Measurements from ENCODE around the gene ZNF564.
"Not testable (repeated sequence)": the region's sequence is repeated elsewhere in the genome, so short reads cannot be mapped to it uniquely, and the experiment has no call there.

The ZNF564 gene

DNA sequence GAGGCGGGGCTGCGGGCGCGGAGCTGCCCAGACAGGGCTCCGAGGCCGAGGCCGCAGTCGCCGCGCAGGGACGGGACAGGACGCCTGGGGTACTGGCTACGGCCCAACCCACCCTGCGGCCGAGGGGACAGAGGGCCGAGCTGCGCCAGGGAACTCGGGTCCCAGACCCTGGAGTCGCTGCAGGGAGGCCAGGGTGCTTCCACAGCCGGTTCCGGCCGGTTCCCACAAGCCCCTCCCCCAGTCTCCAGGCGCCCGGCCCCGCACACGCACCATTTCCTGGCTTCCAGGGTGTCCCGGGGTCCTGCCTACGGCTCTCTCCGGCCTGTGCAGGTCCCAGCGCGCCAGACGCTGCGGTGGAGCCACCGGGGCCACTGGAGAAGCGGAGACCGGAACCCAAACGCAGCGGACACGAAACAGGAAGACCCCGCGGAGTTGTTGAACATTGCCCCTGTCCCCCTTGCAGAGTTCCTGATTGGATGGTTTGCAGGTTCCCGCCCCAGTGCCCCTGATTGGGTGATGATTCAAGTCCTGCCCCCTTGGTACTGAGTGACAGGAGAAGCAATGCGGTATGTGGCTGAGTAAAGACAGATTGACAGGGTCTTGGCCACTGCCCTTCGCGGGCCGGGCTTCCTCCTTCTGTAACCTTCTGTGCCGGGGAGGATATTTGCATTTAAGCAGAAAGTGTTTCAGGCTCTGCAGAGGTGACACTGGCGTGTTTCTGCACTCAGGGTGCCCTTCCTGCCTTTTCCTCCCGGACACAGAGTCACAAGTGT lies at the start of gene ZNF564:
Gene ZNF564, minus strand, starts transcription at position 423 of the 773 bp plus-strand sequence. Its CDS starts 150 bp downstream, at position 273.
- DNase-seq (ENCODE audit: low read depth, low spot score), result peak; percentile 99

DNA sequence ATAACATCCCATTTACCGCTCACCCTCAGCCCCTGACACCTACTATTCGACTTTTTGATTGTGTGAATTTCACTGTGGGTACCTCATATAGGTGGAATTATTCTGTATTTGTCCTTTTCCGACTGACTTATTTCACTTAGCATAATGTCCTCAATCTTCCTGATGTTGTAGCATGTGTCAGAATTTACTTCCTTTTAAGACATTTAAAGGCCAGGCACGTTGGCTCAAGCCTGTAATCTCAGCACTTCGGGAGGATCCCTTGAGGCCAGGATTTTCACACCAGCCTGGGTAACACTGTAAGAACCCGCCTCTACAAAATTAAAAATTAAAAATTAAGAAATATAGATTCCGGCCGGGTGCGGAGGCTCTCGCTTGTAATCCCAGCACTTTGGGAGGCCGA lies 46.3 kb upstream of the ZNF564 start:
- DNase-seq (ENCODE audit: low read depth, low spot score), result no peak

GRCh38 chr19:12596927-12597548 lies 45.8 kb upstream of the ZNF564 start:
- peak; percentile 75 for DNase-seq (ENCODE audit: low read depth, low spot score)

GRCh38 chr19:12596485-12596884 lies 45.2 kb upstream of the ZNF564 start:
- peak; percentile 23 for DNase-seq (ENCODE audit: low read depth, low spot score)

- no peak for DNase-seq (ENCODE audit: low read depth, low spot score)
Observed at GRCh38 chr19:12581100-12581499, 29.8 kb upstream of the ZNF564 start.

DNA sequence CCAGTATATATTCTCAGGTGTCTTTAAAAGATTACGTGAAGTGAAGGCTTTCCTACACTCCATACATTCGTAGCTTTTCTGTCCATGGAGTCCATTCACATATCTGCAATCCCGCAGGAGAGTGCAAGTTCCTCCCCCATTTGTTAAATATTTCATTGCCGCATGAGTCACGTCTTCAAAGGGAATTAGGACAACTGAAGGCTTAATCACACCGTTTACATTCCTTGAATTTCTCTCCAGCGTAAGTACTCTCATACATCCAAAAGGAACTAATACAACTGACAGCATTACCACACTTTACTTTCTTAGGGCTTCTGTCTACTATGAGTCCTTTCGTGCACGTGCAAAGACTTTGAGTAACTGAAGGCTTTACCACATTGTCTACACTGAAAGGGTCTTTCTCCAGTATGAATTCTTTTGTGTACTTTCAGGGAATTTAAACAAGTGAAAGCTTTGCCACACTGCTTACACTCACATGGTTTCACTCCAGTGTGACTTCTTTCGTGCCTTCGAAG lies 29.0 kb upstream of the ZNF564 start:
- DNase-seq (ENCODE audit: low read depth, low spot score), result no peak

- DNase-seq (ENCODE audit: low read depth, low spot score), result no peak
Observed at GRCh38 chr19:12578641-12579040, 27.4 kb upstream of the ZNF564 start.

- no peak for DNase-seq (ENCODE audit: low read depth, low spot score)
Observed at GRCh38 chr19:12574036-12574435, 22.8 kb upstream of the ZNF564 start.

DNA sequence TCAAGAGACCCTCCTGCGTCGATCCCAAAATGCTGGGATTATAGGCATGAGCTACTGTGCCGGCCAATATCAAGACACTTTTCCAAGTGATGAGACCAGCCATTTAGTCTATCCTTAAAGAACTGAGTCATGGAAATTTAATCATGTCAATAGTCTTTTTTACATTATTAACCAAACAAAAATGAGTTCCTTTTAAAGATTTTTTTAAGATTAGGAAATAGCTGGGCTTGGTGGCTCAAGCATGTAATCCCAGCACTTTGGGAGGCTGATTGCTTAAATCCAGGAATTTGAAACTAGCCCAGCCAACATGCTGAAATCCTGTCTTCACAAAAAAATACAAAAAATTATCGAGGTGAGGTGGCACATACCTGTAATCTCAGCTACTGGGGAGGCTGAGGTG lies 16.7 kb upstream of the ZNF564 start:
- no peak for DNase-seq (ENCODE audit: low read depth, low spot score)

- DNase-seq (ENCODE audit: low read depth, low spot score), result not testable (repeated sequence)
Observed at GRCh38 chr19:12566380-12566779, 15.1 kb upstream of the ZNF564 start.

DNA sequence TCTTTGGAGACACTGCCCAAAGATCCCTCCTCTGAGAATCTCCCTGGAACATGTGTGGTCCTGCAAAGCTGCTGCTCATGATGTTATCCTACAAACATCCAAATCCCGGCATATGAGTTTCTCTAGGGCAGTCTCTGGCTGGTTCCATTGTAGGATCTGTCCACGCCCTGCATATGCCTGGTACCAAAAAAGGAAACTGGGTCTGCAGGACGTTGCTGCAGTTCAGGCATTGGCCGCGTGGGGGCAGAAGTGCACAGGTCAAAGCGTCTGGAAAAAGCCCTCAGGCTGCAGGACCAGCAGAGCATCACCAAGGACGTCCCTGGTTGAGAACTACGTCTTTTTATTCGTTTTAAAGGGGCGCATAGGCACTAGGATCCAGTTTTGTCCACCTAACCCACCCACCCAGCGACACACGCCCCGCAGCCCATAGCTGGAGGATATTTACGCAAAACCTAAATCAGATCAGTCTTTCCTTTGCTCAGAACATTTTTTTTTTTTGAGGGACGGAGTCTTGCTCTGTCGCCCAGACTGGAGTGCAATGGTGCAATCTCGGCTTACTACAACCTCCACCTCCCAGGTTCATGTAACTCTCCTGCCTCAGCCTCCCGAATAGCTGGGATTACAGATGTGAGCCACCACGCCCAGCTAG lies 12.9 kb upstream of the ZNF564 start:
- DNase-seq (ENCODE audit: low read depth, low spot score), result peak; percentile 95

- peak; percentile 10 for DNase-seq (ENCODE audit: low read depth, low spot score)
Observed at GRCh38 chr19:12555456-12555930, 4.2 kb upstream of the ZNF564 start.

- DNase-seq (ENCODE audit: low read depth, low spot score), result no peak
Observed at GRCh38 chr19:12546903-12547302, 4.4 kb downstream of the ZNF564 start.

DNA sequence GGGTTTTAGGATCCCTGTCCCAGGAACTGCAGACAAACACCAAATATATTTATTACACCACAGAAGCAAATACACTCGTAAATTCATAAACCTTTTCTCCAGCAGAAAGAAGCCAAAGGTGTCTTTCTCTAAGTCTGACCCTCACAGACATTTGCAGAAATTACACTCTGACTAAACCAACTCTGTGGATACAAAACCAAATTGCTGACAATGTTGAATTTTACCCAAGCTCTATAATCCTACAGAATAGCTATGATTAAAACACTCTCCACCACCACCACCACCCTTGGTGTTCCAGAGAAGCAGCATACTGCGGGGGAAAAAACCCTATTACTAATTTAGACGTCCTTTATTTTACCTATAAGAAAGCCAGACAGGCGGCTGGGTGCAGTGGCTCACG lies 5.2 kb downstream of the ZNF564 start:
- DNase-seq (ENCODE audit: low read depth, low spot score), result no peak

GRCh38 chr19:12545267-12545666 lies 6.0 kb downstream of the ZNF564 start:
- no peak for DNase-seq (ENCODE audit: low read depth, low spot score)

DNA sequence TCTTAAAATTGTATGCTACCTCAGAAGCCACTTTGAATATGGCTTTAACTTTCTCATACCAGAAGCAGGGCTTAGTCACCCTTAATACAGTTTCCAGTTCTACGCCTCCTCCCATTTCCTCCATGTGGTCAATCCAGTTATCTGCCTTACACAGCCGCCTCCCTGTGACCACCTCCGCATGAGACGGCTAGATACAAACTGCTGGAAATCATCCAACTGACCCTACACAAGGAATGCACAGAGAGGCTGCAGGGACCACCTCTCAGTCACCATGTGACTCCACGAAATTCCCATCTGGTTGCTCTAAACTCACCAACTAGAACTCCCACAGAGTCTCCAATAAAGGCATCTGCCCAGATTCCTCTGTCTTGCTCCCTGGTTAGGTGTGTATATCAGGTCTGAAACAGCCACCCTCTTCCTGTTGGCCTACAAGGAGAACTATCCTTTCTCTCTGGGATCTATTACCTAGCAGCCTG lies 6.8 kb downstream of the ZNF564 start:
- DNase-seq (ENCODE audit: low read depth, low spot score), result no peak

GRCh38 chr19:12543855-12544254 lies 7.4 kb downstream of the ZNF564 start:
- no peak for DNase-seq (ENCODE audit: low read depth, low spot score)

DNA sequence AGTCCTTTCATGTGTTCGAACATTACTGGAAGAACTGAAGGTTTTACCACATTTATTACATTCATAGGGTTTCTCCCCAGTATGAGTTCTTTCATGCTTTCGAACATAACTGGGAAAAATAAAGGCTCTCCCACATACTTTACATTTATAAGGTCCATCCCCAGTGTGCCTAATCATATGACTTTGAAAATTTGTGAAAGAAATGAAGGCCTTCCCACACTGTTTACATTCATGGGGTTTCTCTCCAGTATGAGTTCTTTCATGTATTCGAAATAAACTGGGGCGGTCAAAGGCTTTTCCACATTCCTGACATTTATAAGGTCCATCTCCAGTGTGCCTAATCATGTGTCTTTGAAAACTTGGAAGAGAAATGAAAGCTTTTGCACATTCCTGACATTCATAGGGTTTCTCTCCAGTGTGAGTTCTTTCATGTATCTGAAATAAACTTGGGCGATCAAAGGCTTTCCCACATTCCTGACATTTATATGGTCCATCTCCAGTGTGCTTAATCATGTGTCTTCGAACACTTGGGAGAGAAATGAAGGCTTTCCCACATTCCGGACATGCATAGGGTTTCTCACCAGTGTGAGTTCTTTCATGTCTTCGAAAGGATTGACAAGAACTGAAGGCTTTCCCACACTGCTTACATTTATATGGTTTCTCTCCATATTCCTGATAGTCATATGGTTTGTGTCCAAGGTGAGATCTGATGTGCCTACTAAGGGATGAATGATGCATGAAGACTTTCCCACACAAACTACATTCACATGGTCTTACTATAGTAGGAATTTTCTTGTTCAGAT lies 24.0 kb downstream of the ZNF564 start:
- DNase-seq (ENCODE audit: low read depth, low spot score), result peak; percentile 15

- DNase-seq (ENCODE audit: low read depth, low spot score), result no peak
Observed at GRCh38 chr19:12526542-12526941, 24.7 kb downstream of the ZNF564 start.

- DNase-seq (ENCODE audit: low read depth, low spot score), result peak; percentile 21
Observed at GRCh38 chr19:12521996-12522395, 29.3 kb downstream of the ZNF564 start.

GRCh38 chr19:12513531-12514061 lies 37.7 kb downstream of the ZNF564 start:
- no peak for DNase-seq (ENCODE audit: low read depth, low spot score)

Measured in ELF-1 (cell line).